DMS 273 (cell line): ENCODE measurements around the gene LARGE1.

Experiments used
- DNase-seq: peaks from one replicate; lab custom pipeline; 2025; ENCODE audit not compliant: unreplicated experiment; lab: John Stamatoyannopoulos, UW

LARGE1 gene

DNA sequence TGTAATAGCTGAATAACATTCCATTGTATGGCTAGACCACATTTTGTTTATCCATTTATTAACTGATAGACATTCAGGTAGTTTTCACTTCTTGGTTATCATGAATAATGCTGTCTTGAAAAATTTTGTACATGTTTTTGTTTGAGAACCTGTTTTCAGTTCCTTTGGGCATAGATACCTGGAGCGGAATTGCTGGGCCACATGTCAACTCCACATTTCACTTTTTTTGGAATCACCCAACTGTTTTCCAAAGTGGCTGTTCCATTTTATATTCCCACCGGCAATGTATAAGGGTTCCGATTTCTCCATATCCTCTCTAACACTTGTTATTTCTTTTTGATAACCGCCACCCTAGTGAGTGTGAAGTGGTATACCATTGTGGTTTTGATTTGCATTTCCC lies 184.3 kb downstream of the LARGE1 start:
- no peak for DNase-seq

DNA sequence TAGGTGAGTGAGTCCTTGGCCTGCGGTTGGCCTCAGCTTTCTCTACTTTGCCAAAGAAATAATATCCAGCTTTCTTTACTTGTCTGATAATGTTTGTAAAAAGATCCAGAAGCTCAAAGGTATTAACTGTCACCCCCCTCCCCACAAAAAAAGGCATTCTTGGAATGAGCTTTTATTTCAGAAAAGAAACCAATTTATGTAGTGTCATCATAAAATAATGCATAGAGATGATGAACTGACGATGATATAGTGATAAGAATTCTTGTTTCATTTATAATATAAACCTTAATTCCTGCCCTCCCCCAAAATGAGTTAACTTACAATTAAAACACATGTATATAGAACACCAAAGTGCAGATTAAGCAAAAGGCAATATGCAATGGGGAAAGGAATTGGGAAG lies 191.4 kb downstream of the LARGE1 start:
- no peak for DNase-seq

DNA sequence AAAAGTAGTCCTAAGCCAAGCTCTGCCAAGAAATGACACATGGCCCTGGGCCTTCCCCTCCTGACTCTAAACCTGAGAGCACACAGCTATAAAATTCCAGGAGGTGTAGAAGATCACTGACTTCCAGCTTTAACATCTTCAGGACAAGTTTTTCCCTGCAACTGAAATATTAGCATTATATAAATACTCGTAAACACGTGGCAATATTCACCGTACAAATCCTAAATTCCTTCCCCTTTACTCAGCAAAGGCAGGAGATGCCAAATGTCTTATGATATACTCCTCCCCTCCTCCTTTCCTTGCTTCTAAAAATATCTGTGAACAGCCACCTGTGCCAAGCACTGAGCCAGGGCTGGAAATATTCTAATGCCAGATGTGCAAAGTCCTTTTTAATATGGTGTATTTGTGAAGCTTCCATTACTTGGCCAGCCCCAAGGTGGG lies 194.0 kb downstream of the LARGE1 start:
- DNase-seq: peak; percentile 29

DNA sequence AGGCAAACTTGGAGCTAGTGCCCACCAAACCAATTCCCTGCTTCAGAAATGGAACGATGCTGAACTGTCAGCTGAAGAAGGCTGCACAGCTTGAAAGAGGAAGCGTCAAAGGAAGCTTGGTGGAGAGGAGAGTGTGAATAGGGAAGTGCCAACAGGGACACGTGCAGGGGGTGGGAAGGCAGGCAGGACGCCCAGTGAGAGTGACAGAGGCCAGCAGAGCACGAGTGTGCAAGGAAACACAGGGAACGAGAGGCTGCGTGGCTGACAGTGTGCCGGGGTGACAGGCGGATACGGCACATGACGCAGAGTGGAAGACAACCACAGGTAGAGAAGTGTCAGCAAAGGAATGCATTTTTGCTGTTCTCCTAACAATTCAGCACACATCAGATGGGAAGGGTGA lies 196.4 kb downstream of the LARGE1 start:
- no peak for DNase-seq

- DNase-seq: no peak
These were observed 197.5 kb downstream of the LARGE1 start for GRCh38 chr22:33722816-33723215.

DNA sequence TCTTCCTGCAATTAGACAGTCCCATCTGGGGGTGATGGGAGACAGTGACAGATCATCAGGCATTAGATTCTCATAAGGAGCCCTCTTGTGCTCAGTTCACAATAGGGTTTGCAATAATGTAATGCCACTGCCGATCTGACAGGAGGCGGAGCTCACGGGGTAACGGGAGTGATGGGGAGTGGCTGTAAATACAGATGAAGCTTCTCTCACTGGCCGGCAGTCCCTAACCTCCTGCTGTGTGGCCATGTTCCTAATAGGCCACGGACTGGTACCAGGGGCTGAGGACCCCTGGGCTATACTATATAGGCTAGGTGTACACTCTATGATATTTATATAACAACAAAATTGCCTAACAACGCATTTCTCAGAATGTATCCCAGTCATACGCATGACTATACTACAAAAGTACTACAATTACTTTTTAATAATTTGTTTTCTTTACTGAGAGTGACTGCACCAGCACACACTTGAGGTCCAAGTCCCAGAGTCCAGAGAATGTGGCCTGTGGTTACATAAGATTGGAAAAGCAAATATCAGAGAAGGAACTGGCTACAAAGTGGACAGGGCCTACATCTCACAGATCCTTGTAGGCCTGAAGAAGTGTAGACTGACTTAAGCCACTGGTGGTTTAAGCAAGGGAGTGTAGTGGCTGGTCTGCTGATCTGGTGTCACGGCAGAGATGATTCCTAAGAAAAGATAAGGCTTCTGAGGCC lies 200.0 kb downstream of the LARGE1 start:
- DNase-seq: no peak

DNA sequence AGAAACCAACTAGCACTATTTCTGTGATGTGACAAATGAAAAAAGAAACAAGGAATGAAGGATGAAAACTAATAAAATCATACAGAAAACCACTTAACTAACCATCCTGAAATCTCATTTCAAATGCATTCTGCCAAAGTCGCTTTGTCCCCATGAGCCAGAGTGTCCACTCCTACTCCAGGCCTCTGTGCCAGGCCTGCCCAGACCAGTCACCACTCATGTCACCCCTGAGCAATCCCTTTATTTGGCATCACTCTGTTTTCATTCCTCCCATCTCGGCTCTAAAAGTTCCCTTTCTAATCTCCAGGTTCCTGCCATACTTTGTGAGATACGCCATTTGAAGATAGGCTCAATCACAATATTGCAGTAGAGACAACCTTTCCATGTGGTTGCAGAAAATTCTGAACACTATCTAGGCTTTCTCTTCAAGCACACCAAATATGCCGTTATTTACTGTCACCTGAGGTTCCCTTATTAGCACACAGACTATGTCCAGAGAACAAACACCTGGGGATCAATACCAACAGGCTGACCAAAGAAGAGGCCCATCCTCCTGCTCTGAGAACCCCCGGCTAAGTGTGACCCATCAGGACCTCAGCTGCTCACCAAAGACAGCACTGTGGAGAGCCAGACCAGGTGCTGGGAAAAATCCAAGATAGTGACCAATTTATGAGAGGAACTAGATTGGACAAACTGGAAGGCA lies 202.4 kb downstream of the LARGE1 start:
- no peak for DNase-seq

DNA sequence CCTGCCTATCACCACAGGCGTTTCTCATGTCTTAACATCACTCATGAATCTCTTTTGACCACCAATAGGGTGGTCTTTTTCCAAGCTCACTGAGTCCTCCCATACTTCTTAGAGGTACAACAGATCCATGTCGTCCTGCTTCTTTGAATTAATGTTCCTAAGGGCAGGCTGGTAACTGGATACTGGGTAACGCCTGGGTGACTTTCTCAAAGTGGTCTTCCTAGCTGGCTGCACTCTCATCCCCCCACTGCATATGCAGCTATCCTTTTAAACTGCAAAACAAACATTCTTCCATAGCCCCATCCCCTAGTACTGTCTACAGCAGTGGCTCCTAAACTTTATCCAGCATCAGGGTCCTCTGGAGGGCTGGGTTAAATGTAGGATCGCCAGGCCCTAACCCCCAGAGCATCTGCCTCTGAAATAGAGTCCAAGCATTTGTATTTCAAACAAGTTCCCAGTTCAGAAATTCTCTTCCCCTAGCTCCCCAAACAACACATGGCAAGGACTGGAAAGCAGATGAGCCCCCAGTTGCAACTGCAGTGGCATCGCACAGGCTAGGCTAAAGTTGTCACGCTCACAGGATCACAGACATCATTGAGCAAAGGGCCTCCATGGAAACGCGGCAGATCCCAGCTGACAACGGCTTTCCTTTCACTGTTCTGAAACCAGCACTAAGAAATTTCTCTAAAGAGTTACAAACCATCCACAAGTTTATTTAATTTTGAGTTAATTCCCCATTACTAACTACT lies 204.9 kb downstream of the LARGE1 start:
- DNase-seq: no peak

DNA sequence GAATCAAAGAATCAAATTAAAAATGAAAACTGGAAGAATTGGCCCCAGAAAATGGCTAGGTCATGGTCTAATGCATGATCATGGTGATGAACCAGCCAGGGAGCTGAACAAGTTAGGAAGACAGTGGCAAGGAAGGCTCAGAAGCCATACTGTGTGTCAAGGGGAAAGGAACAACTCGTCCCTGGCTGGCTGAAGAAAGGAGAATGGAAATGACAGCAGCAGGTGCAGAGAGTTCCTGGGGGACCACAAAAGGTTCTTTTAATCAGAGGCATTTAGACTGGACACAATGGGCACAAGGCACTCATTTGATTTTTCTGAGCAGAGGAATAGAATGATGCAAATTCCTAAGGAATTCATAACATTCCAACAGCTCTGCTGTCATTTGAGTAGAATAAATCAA lies 209.9 kb downstream of the LARGE1 start:
- no peak for DNase-seq

GRCh38 chr22:33707581-33707980 lies 212.7 kb downstream of the LARGE1 start:
- no peak for DNase-seq

GRCh38 chr22:33706100-33706499 lies 214.2 kb downstream of the LARGE1 start:
- DNase-seq: no peak

- no peak for DNase-seq
These were observed 221.1 kb downstream of the LARGE1 start for GRCh38 chr22:33699176-33699575.

DNA sequence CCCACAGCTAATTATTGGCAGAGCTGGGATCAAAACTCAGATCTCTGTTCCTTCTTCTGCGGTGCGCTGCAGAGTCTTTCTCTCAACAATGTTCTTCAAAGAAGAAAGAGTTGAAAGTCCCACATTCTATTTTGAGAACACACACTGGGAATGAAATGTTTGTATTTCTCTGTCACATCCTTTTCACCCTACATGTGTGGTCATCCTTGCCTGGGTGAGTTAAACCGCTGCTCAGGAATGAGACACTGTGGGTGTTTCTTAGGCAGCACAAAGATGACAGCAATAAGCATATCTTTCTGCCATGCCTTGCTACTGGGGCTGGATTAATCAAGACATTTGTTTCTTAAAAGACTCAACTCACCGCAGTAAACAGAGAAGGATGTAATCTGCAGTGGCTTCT lies 222.6 kb downstream of the LARGE1 start:
- DNase-seq: no peak

GRCh38 chr22:33691057-33691630 lies 229.1 kb downstream of the LARGE1 start:
- DNase-seq: no peak

- no peak for DNase-seq
These were observed 231.4 kb downstream of the LARGE1 start for GRCh38 chr22:33688903-33689302.

- DNase-seq: no peak
These were observed 232.8 kb downstream of the LARGE1 start for GRCh38 chr22:33687464-33687863.

- no peak for DNase-seq
These were observed 236.2 kb downstream of the LARGE1 start for GRCh38 chr22:33684087-33684486.

GRCh38 chr22:33682927-33683326 lies 237.3 kb downstream of the LARGE1 start:
- no peak for DNase-seq

- DNase-seq: no peak
These were observed 239.6 kb downstream of the LARGE1 start for GRCh38 chr22:33680632-33681031.

DNA sequence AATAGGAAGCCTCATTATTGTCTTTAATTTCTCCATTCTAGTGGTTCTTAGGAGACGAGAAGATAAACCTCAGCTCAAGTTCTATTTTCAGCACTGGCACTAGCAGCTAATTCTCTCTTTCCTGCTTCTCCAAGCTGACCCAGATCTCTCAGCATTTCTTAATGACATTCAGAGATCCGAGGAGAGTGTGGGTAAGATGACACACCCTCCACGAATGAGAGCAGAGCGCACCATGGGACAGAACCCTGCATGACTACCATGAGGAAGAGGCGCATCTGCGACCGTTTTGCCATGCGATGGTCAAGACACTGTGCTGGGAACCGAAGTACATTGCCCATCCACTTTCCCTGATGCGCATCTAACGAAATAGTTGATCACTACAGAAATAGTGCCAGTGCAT lies 241.8 kb downstream of the LARGE1 start:
- DNase-seq: no peak

- DNase-seq: no peak
These were observed 242.7 kb downstream of the LARGE1 start for GRCh38 chr22:33677536-33677935.

GRCh38 chr22:33674357-33674756 lies 245.9 kb downstream of the LARGE1 start:
- DNase-seq: no peak
